Urinary bladder (tissue), 4 donors: ENCODE measurements around the gene CORO2A. TPM values are rescaled to one million over a fixed set of nuclear protein-coding genes. Genes with fewer than 3 reads are reported as not detected.
A peak's percentile ranks its signal among the peaks of the same experiment; 100 is the strongest.

Source experiments
- DNase-seq: peaks from one replicate; pipeline ENCODE4 v3.0.0-alpha.2; 2015; ENCODE audit errors: extremely low spot score
- H3K27ac ChIP-seq: one replicate; pipeline ENCODE4 v1.5.1; 2013; ENCODE audit warnings: low read depth, mild to moderate bottlenecking, moderate library complexity
- H3K36me3 ChIP-seq: one replicate; pipeline ENCODE4 v1.6.1; 2013; ENCODE audit warnings: mild to moderate bottlenecking, moderate library complexity; ENCODE audit not compliant: insufficient read depth
- H3K4me1 ChIP-seq: one replicate; pipeline ENCODE4 v1.6.1; 2013; ENCODE audit warnings: mild to moderate bottlenecking, moderate library complexity; ENCODE audit not compliant: insufficient read depth
- H3K4me3 ChIP-seq: one replicate; pipeline ENCODE4 v1.5.1; 2013; ENCODE audit warnings: low read depth, low read length
- WGBS: extraction: QIAGEN DNeasy Blood & Tissue Kit; methylation state at CpG from one replicate; pipeline ENCODE4 v1.1.7; 2013; 5-methylcytosine and 5-hydroxymethylcytosine counted together
- polyA plus RNA-seq: library from polyadenylated mRNA; stranded (reverse); fragments of 200-250 nt; gene quantifications from one replicate; pipeline ENCODE4 v1.2.3, GENCODE V29; 2013
- total RNA-seq: library from RNA; depleted of rRNA; stranded (reverse); fragments of >200 nt; gene quantifications from one replicate; pipeline ENCODE4 v1.2.3, GENCODE V29; 2014
- donor health status: healthy with polysubstance abuse.
- donor health status: healthy.

The CORO2A gene
- total RNA-seq (4.1 TPM), polyA plus RNA-seq (3.4 TPM)

- Histone ChIP-seq H3K36me3 (no peaks in the 10 kb centered on the region), H3K4me3 (peak within 1 kb of the TSS; percentile 60), H3K4me1 (no peaks in the 10 kb centered on the region), H3K27ac (peak within 1 kb of the TSS; percentile 44)
- DNase-seq: peak; percentile 36
- under 1% methylated on average over 95 of the region's 95 CpGs for WGBS
Observed at GRCh38 chr9:98192503-98193335, at the start of gene CORO2A. Gene CORO2A (minus strand): TSS chr9:98192637. CDS start chr9:98157660, 34,977 bp downstream.

- no peak for DNase-seq
- H3K36me3 ChIP-seq: no peaks in the 10 kb centered on the region
- no peaks in the 10 kb centered on the region for H3K4me1 ChIP-seq
- WGBS: 88% methylated on average over 8 of the region's 8 CpGs
- H3K4me3 ChIP-seq: no peak overlapping the region
- H3K27ac ChIP-seq: no peak overlapping the region
Observed at GRCh38 chr9:98241357-98242300, 49.2 kb upstream of the CORO2A start.

GRCh38 chr9:98240475-98240874 lies 48.0 kb upstream of the CORO2A start:
- 96% methylated on average over 3 of the region's 3 CpGs for WGBS
- Histone ChIP-seq H3K27ac (no peak overlapping the region), H3K36me3 (no peaks in the 10 kb centered on the region), H3K4me1 (no peaks in the 10 kb centered on the region), H3K4me3 (no peak overlapping the region)
- no peak for DNase-seq

- 77% methylated on average over 8 of the region's 8 CpGs for WGBS
- Histone ChIP-seq H3K36me3 (no peaks in the 10 kb centered on the region), H3K4me1 (no peaks in the 10 kb centered on the region), H3K27ac (no peak overlapping the region), H3K4me3 (no peak overlapping the region)
- no peak for DNase-seq
Observed at GRCh38 chr9:98236901-98237487, 44.6 kb upstream of the CORO2A start.

GRCh38 chr9:98235126-98235525 lies 42.7 kb upstream of the CORO2A start:
- Histone ChIP-seq H3K4me1 (no peaks in the 10 kb centered on the region), H3K36me3 (no peaks in the 10 kb centered on the region), H3K27ac (no peak overlapping the region), H3K4me3 (no peak overlapping the region)
- no peak for DNase-seq
- WGBS: 80% methylated on average over 9 of the region's 9 CpGs

- 75% methylated on average over 9 of the region's 9 CpGs for WGBS
- no peaks in the 10 kb centered on the region for H3K4me1 ChIP-seq
- H3K27ac ChIP-seq: no peak overlapping the region
- H3K4me3 ChIP-seq: no peak overlapping the region
- no peak for DNase-seq
- no peaks in the 10 kb centered on the region for H3K36me3 ChIP-seq
Observed at GRCh38 chr9:98234245-98234825, 41.9 kb upstream of the CORO2A start.

- no peak for DNase-seq
Observed at GRCh38 chr9:98232926-98233325, 40.5 kb upstream of the CORO2A start.

GRCh38 chr9:98231770-98232478 lies 39.5 kb upstream of the CORO2A start:
- Histone ChIP-seq H3K27ac (no peak overlapping the region), H3K36me3 (peaks cover 3% of the 10 kb centered on the region), H3K4me1 (no peaks in the 10 kb centered on the region), H3K4me3 (no peak overlapping the region)
- 78% methylated on average over 6 of the region's 6 CpGs for WGBS
- no peak for DNase-seq

More at GRCh38 chr9:98232926-98233325, 40.5 kb upstream of the CORO2A start:
- peaks cover 3% of the 10 kb centered on the region for H3K36me3 ChIP-seq
- no peaks in the 10 kb centered on the region for H3K4me1 ChIP-seq
- WGBS: 93% methylated on average over 5 of the region's 5 CpGs
- H3K4me3 ChIP-seq: no peak overlapping the region
- no peak overlapping the region for H3K27ac ChIP-seq

GRCh38 chr9:98230789-98231188 lies 38.4 kb upstream of the CORO2A start:
- WGBS: 92% methylated on average over 6 of the region's 6 CpGs
- no peak overlapping the region for H3K27ac ChIP-seq
- no peaks in the 10 kb centered on the region for H3K4me1 ChIP-seq
- no peak for DNase-seq
- H3K4me3 ChIP-seq: no peak overlapping the region
- peaks cover 3% of the 10 kb centered on the region for H3K36me3 ChIP-seq

GRCh38 chr9:98230304-98230703 lies 37.9 kb upstream of the CORO2A start:
- H3K36me3 ChIP-seq: peaks cover 3% of the 10 kb centered on the region
- no peaks in the 10 kb centered on the region for H3K4me1 ChIP-seq
- H3K27ac ChIP-seq: no peak overlapping the region
- no peak for DNase-seq
- WGBS: 83% methylated on average over 6 of the region's 6 CpGs
- H3K4me3 ChIP-seq: no peak overlapping the region

GRCh38 chr9:98229620-98230019 lies 37.2 kb upstream of the CORO2A start:
- DNase-seq: no peak
- Histone ChIP-seq H3K4me3 (no peak overlapping the region), H3K27ac (no peak overlapping the region), H3K36me3 (peaks cover 3% of the 10 kb centered on the region), H3K4me1 (no peaks in the 10 kb centered on the region)
- 84% methylated on average over 3 of the region's 3 CpGs for WGBS

GRCh38 chr9:98229090-98229395 lies 36.6 kb upstream of the CORO2A start:
- Histone ChIP-seq H3K27ac (no peak overlapping the region), H3K36me3 (peaks cover 3% of the 10 kb centered on the region), H3K4me1 (no peaks in the 10 kb centered on the region), H3K4me3 (no peak overlapping the region)
- no peak for DNase-seq
- WGBS: 85% methylated on average over 4 of the region's 4 CpGs
